Left lung (tissue), 10 donors: ENCODE measurements around the gene PAX5. TPM values are rescaled to one million over a fixed set of nuclear protein-coding genes. Genes with fewer than 3 reads are reported as not detected.

ENCODE experiments used
- ATAC-seq: fragments of 200-7000 bp; cut with Tn5 transposase; one replicate; pipeline ENCODE4 v1.9.1; 2020; ENCODE audit warnings: moderate library complexity
- DNase-seq, 4 donors: peaks; one replicate each; pipeline ENCODE4 v3.0.0-alpha.2; 2013 to 2020
- H3K27ac ChIP-seq, 2 donors: fragments of 200-600 bp; sonication (generic) in 1 of 2; one replicate each; pipeline versions ENCODE4 v1.5.0 to v1.8.0; 2020 to 2021
- H3K27me3 ChIP-seq, 2 donors: fragments of 200-600 bp; sonication (generic) in 1 of 2; one replicate each; pipeline versions ENCODE4 v1.5.0 to v1.8.0; 2020 to 2021
- H3K36me3 ChIP-seq, 2 donors: fragments of 200-600 bp; sonication (generic) in 1 of 2; one replicate each; pipeline versions ENCODE4 v1.5.0 to v1.8.0; 2020 to 2021
- H3K4me1 ChIP-seq, 2 donors: fragments of 200-600 bp; one replicate each; pipeline ENCODE4 v1.8.0; 2021
- H3K4me3 ChIP-seq, 2 donors: fragments of 200-600 bp; sonication (generic) in 1 of 2; one replicate each; pipeline versions ENCODE4 v1.5.0 to v1.8.0; 2020 to 2021; ENCODE audit warnings: mild to moderate bottlenecking in 1 of 2
- H3K9me3 ChIP-seq, 2 donors: fragments of 200-600 bp; sonication (generic) in 1 of 2; one replicate each; pipeline versions ENCODE4 v1.5.0 to v1.8.0; 2020 to 2021
- intact Hi-C, 2 donors: fragments of 100-400 bp; cut with DNase I; formaldehyde crosslinking; loops; one replicate each; pipeline versions ENCODE4 v1.11.2 to v1.14.2; 2022
- polyA plus RNA-seq, 6 donors: library from polyadenylated mRNA; unstranded; fragments of 120-200 nt; gene quantifications; one replicate each; pipeline ENCODE4 v1.2.1, GENCODE V29; 2013; ENCODE audit not compliant: insufficient read length in 6 of 6
- total RNA-seq, 2 donors: library from RNA; stranded (reverse); fragmentation: NEBNext Ultra II Directional; extraction: Animal tissue kit (Norgen Biotek cat#: 25700); gene quantifications; one replicate each; pipeline ENCODE4 v1.2.1, GENCODE V29; 2021
- TF ChIP-seq, protein P1 (sequence below), 2 donors: fragments of 200-600 bp; sonication (generic) in 1 of 2; IDR thresholded peaks; one replicate each; pipeline versions ENCODE4 v1.5.0 to v1.8.0; 2021; ENCODE audit warnings: antibody characterized with exemption in 2 of 2
- donor health status: DM: no; HTN: yes; CAD: no.
- donor health status: DM: no; HTN: no; CAD: no.

The PAX5 gene
- total and polyA plus RNA-seq, 8 donors = 0.03 to 0.65 (median 0.13) TPM

GRCh38 chr9:37002036-37002412, 32.0 kb downstream of the PAX5 start:
- ATAC-seq = no peak
- no peaks in the 10 kb centered on the region for H3K36me3 ChIP-seq
- H3K27ac ChIP-seq = no peak overlapping the region
- no peaks in the 10 kb centered on the region for H3K9me3 ChIP-seq
- peaks cover 56 to 82% of the 10 kb centered on the region in 2 donors for H3K27me3 ChIP-seq
- intact Hi-C loops = no loop called here
- no peak for DNase-seq
- no peak overlapping the region for H3K4me3 ChIP-seq
- TF ChIP-seq, protein P1, sequence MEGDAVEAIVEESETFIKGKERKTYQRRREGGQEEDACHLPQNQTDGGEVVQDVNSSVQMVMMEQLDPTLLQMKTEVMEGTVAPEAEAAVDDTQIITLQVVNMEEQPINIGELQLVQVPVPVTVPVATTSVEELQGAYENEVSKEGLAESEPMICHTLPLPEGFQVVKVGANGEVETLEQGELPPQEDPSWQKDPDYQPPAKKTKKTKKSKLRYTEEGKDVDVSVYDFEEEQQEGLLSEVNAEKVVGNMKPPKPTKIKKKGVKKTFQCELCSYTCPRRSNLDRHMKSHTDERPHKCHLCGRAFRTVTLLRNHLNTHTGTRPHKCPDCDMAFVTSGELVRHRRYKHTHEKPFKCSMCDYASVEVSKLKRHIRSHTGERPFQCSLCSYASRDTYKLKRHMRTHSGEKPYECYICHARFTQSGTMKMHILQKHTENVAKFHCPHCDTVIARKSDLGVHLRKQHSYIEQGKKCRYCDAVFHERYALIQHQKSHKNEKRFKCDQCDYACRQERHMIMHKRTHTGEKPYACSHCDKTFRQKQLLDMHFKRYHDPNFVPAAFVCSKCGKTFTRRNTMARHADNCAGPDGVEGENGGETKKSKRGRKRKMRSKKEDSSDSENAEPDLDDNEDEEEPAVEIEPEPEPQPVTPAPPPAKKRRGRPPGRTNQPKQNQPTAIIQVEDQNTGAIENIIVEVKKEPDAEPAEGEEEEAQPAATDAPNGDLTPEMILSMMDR (IDR thresholded peaks at IDR 0.05) = no peak
- H3K4me1 ChIP-seq = no peaks in the 10 kb centered on the region

DNA sequence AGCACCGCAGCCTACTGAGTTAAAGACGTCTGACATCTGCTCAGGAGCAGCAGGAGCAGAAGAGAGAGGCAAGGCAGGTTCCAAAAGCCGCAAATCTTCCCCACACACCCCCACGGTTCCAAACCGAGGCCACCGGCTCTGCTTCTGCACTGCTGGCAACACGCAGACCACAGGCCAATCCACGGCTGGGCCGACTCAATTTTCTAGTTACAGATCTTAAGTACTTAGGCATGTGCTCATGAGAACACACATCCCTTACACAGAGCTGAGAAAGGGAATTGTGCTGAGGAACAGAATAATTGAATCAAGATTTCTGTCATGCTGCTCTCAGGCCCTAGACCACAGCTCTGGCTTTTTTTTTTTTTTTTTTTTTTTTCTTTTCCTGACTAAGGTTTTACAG, 32.6 kb downstream of the PAX5 start:
- Histone ChIP-seq H3K27me3 (peaks cover 54 to 79% of the 10 kb centered on the region in 2 donors), H3K4me3 (no peak overlapping the region), H3K27ac (no peak overlapping the region), H3K4me1 (no peaks in the 10 kb centered on the region), H3K36me3 (no peaks in the 10 kb centered on the region), H3K9me3 (no peaks in the 10 kb centered on the region)
- TF ChIP-seq, protein P1 (IDR thresholded peaks at IDR 0.05) = no peak
- intact Hi-C loops = no loop called here
- DNase-seq (no peak), ATAC-seq (no peak)

- Histone ChIP-seq H3K27ac (no peak overlapping the region), H3K36me3 (no peaks in the 10 kb centered on the region), H3K9me3 (no peaks in the 10 kb centered on the region), H3K4me3 (no peak overlapping the region), H3K4me1 (peaks cover 0 to 6% of the 10 kb centered on the region in 2 donors), H3K27me3 (peaks cover 45 to 79% of the 10 kb centered on the region in 2 donors)
- intact Hi-C loops = loop anchor here in 1 of 2 donors (10.0 kb wide), 1 partner anchor 135 kb away; no protein-coding TSS in a partner anchor
- ATAC-seq (no peak), DNase-seq (no peak)
- TF ChIP-seq, protein P1 (IDR thresholded peaks at IDR 0.05) = no peak
These were observed 34.2 kb downstream of the PAX5 start for GRCh38 chr9:36999728-37000333.

DNA sequence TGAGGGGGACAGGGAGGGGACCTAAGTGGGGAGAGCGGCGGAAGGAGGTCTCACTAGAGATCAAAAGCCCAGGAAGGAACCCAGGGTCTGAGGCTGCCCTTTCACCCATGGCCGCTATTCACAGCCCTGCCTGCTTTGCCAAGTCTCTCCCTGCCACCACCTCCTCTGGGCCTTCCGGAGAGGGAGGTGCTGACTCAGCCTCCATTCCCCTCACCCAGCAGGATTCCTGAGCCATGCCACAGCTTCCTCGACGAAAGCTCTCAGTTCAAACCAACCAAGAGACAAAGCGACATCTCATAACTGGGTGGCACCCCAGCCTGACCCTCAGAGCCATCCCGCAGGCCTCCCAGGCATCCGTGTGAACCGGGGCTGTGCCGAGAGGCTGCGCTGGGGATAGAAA, 36.7 kb downstream of the PAX5 start:
- ATAC-seq = no peak
- intact Hi-C loops = loop anchor here in 1 of 2 donors (10.0 kb wide), 1 partner anchor 133 kb away; no protein-coding TSS in a partner anchor
- H3K9me3 ChIP-seq = no peaks in the 10 kb centered on the region
- H3K4me1 ChIP-seq = peaks cover 0 to 6% of the 10 kb centered on the region in 2 donors
- no peaks in the 10 kb centered on the region for H3K36me3 ChIP-seq
- DNase-seq = no peak
- no peak overlapping the region for H3K27ac ChIP-seq
- H3K27me3 ChIP-seq = peaks cover 25 to 71% of the 10 kb centered on the region in 2 donors
- TF ChIP-seq, protein P1 (IDR thresholded peaks at IDR 0.05) = no peak
- no peak overlapping the region for H3K4me3 ChIP-seq

DNA sequence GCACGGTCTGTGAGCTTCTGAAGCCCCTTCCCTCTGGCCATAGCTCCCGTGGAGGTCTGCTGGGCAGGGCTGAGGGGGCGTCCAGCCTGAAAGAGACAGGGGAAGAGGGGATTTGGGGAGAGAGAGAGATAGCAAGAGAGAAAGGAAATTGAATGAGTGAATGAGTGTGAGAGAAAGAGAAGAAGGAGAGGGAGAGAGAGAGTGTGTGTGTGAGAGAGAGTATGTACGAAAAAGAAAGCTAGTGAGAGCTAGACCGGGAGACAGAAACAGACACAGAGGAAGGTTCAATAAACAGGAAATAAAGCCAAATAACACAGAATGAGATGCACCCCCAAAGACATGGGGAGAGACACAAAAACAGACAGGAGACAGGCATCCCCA, 37.4 kb downstream of the PAX5 start:
- no peak overlapping the region for H3K27ac ChIP-seq
- peaks cover 0 to 1% of the 10 kb centered on the region in 2 donors for H3K9me3 ChIP-seq
- no peaks in the 10 kb centered on the region for H3K36me3 ChIP-seq
- H3K4me3 ChIP-seq = no peak overlapping the region
- peaks cover 0 to 6% of the 10 kb centered on the region in 2 donors for H3K4me1 ChIP-seq
- no peak for ATAC-seq
- TF ChIP-seq, protein P1 (IDR thresholded peaks at IDR 0.05) = no peak
- H3K27me3 ChIP-seq = peaks cover 18 to 68% of the 10 kb centered on the region in 2 donors
- intact Hi-C loops = loop anchor here in 1 of 2 donors (10.0 kb wide), 1 partner anchor 132 kb away; no protein-coding TSS in a partner anchor
- no peak for DNase-seq
